Measurements from ENCODE around the gene LCN10. TPM values are rescaled to one million over a fixed set of nuclear protein-coding genes. Genes with fewer than 3 reads are reported as not detected.

The LCN10 gene
- total and polyA plus RNA-seq, 10 of the 15 experiments (the other 5 are each of a cell fraction or from before 2014, with no cell fraction given) = 0.06 to 1.3 (median 0.21) TPM; not detected in 1

DNA sequence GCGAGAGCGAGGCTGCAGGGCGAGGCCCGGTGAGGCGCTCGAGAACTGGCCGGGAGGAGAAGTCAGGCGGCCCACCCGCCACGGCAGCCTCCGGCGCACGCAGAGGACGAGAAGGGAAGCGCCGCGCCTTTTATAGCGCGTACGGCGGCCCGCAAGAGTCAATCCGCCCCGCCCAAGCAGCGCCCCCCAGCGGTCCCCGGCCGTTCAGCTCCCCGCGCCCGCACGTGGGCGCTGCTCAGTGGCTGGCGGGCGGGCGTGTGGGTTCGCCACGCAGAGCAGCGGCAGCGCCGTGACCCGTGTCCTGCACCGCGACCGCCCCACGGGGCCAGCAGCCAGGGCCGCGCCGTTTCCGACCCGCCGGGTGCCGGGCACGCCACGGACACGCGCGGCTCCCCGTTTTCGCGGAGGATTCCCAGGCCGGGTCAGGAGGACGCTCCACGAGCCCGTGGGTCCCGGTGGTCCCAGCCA is 14.6 kb downstream of the LCN10 start (continued):
- TF ChIP-seq ZSCAN29 (IDR thresholded peaks at IDR 0.05) = peak; percentile 86
- peak; percentile 95 to 99 for TF ChIP-seq BHLHE40 (IDR thresholded peaks at IDR 0.05; ENCODE audit: borderline replicate concordance in 1 of 2, low read depth in 2 of 2, low read length in 1 of 2)
- peak; percentile 99 for TF ChIP-seq BACH1 (IDR thresholded peaks at IDR 0.05; ENCODE audit: borderline replicate concordance)
- TF ChIP-seq YY1 (IDR thresholded peaks at IDR 0.05; ENCODE audit: low read depth, low read length) = peak; percentile 91
- peak; percentile 97 for TF ChIP-seq TCF3 (IDR thresholded peaks at IDR 0.05; ENCODE audit: borderline replicate concordance, insufficient read depth, low read depth, low read length)
- TF ChIP-seq CREB1 (IDR thresholded peaks at IDR 0.05; ENCODE audit: low read depth) = peak; percentile 94
- 0 out of 2 replicates have a peak, but pooled peaks have one; percentile 22 for TF ChIP-seq BRCA1 (IDR thresholded peaks at IDR 0.05; ENCODE audit: low read depth, low read length)
- TF ChIP-seq SREBF1 (IDR thresholded peaks at IDR 0.05; ENCODE audit: low read length) = 0 out of 2 replicates have a peak, but pooled peaks have one; percentile 11
- peak; percentile 92 for TF ChIP-seq SIN3A (IDR thresholded peaks at IDR 0.05; ENCODE audit: low read depth, low read length)
- 0 out of 2 replicates have a peak, but pooled peaks have one; percentile 35 for TF ChIP-seq IRF4 (IDR thresholded peaks at IDR 0.05; ENCODE audit: low read depth, low read length)
- TF ChIP-seq POLR2A (IDR thresholded peaks at IDR 0.05; ENCODE audit: low read depth, low read length) = peak; percentile 99
- TF ChIP-seq STAT1 (conservative IDR thresholded peaks at IDR 0.05) = no peak
- TF ChIP-seq, protein P1, sequence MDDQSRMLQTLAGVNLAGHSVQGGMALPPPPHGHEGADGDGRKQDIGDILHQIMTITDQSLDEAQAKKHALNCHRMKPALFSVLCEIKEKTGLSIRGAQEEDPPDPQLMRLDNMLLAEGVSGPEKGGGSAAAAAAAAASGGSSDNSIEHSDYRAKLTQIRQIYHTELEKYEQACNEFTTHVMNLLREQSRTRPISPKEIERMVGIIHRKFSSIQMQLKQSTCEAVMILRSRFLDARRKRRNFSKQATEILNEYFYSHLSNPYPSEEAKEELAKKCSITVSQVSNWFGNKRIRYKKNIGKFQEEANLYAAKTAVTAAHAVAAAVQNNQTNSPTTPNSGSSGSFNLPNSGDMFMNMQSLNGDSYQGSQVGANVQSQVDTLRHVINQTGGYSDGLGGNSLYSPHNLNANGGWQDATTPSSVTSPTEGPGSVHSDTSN (IDR thresholded peaks at IDR 0.05; ENCODE audit: insufficient replicate concordance, low read depth, low read length) = peak; percentile 28
- TF ChIP-seq MEF2A (IDR thresholded peaks at IDR 0.05; ENCODE audit: insufficient read depth, low read depth, low read length) = peak; percentile 68; the same call in 1 of the 2 replicates
- TF ChIP-seq LARP7 (IDR thresholded peaks at IDR 0.05) = peak; percentile 94
- peak; percentile 85 for TF ChIP-seq NFXL1 (IDR thresholded peaks at IDR 0.05; ENCODE audit: borderline replicate concordance)
- peak; percentile 70 for TF ChIP-seq NR2C1 (IDR thresholded peaks at IDR 0.05)
- no peak for TF ChIP-seq ZNF274 (IDR thresholded peaks at IDR 0.05; ENCODE audit: insufficient read depth, insufficient read length)
- peak; percentile 87; the same call in 1 of the 2 replicates for TF ChIP-seq CBX5 (IDR thresholded peaks at IDR 0.05; ENCODE audit: low read depth)
- TF ChIP-seq IRF3 (IDR thresholded peaks at IDR 0.05) = peak; percentile 57; the same call in 1 of the 2 replicates
- TF ChIP-seq CBFB (IDR thresholded peaks at IDR 0.05; ENCODE audit: low read depth) = peak; percentile 96
- TF ChIP-seq ZBTB40 (IDR thresholded peaks at IDR 0.05; ENCODE audit: borderline replicate concordance) = no peak
- no peak for TF ChIP-seq ATF7 (IDR thresholded peaks at IDR 0.05; ENCODE audit: low read depth)
- TF ChIP-seq, protein P2, sequence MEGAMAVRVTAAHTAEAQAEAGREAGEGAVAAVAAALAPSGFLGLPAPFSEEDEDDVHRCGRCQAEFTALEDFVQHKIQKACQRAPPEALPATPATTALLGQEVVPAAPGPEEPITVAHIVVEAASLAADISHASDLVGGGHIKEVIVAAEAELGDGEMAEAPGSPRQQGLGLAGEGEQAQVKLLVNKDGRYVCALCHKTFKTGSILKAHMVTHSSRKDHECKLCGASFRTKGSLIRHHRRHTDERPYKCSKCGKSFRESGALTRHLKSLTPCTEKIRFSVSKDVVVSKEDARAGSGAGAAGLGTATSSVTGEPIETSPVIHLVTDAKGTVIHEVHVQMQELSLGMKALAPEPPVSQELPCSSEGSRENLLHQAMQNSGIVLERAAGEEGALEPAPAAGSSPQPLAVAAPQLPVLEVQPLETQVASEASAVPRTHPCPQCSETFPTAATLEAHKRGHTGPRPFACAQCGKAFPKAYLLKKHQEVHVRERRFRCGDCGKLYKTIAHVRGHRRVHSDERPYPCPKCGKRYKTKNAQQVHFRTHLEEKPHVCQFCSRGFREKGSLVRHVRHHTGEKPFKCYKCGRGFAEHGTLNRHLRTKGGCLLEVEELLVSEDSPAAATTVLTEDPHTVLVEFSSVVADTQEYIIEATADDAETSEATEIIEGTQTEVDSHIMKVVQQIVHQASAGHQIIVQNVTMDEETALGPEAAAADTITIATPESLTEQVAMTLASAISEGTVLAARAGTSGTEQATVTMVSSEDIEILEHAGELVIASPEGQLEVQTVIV (IDR thresholded peaks at IDR 0.05; ENCODE audit: borderline replicate concordance, partially characterized antibody) = no peak
- peak; percentile 76 for TF ChIP-seq RUNX3 (IDR thresholded peaks at IDR 0.05; ENCODE audit: low read length)

Data from GM12878 (cell line).